ENCODE measurements around the gene PYY.
A peak's percentile ranks its signal among the peaks of the same experiment; 100 is the strongest.
"Not testable (repeated sequence)": the region's sequence is repeated elsewhere in the genome, so short reads cannot be mapped to it uniquely, and the experiment has no call there.

Gene PYY

DNA sequence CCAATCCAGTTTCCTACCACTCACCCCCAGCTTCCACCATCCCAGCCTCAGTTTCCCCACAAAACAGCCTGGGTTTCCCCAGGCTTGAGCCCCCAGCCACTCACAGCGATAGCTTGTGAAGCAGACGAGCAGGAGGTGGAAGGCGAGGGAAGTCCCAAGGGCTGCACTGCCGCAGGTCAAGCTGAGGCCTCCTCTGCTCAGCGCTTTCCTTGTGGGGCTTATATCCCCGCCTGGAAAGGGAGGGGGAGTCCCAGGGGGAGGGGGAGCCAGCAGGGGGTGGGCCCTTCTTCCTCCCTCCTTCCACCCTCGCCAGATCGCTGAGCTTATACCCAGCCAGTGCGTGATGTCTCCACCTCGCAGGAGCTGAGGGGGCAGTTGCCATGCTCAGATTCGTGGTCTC lies at the start of gene PYY:
TSS of gene PYY (minus strand) at position 195 of the 400 bp plus-strand sequence. CDS start 457 bp downstream, outside the sequence.
- no peak for DNase-seq

- no peak for DNase-seq
Measured at GRCh38 chr17:44002141-44002848, 48.6 kb upstream of the PYY start.

- no peak for DNase-seq
Measured at GRCh38 chr17:44001461-44001920, 47.8 kb upstream of the PYY start.

DNA sequence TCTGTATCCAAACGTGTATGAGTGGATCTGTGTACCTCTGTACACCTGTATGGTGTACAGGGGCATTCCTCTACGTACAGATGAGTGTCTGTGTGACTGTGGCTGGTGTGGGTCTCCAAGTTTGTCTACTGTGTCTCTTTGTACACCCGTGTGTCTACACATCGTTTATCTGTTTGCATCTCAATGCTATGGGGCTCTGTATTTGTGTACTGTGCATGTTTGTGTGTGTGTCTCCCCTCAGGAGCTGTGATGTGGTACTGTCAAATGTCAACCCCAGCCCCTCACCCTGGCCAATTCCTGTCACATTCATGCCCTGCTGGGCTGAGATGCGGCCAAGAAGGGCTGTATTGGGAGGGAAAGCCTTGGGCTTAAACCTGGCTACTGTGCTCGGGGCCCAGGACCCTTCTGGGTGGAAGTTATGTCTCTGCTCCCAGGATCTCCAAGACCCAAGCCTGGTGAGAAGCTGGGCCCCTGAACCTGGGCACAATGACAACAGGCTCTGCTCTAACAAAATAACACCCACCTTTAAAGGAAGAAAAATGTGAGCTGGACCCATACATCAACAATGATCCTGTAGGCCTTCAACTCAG lies 47.2 kb upstream of the PYY start:
- DNase-seq, result no peak

DNA sequence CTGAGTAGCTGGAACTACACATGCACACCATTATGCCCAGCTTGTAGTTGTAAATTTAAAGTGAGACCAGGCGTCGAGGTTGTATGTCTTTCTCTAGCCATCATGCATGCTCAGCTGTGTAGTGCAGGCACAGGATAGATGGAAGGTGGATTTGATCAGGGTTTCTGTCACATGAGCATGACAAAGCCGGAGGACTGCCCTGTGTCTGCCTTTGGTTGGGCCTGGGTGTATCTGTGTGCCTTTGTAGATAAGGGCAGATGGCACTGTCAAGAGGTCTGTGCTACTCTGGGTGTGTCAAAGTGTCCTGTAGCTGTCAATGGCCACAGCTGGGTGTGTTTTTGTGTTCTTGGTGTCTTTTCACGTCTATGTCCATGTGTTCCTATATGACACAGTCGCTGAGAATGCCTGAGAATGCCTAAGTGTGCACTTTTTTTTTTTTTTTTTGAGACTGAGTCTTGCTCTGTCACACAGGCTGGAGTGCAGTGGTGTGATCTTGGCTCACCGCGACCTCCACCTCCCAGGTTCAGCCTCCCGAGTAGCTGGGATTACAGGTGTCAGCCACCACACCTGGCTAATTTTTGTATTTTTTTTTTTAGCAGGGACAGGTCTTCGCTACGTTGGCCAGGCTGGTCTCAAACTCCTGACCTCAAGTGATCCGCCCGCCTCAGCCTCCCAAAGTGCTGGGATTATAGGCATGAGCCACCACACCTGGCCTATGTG lies 46.6 kb upstream of the PYY start:
- DNase-seq, result no peak

DNA sequence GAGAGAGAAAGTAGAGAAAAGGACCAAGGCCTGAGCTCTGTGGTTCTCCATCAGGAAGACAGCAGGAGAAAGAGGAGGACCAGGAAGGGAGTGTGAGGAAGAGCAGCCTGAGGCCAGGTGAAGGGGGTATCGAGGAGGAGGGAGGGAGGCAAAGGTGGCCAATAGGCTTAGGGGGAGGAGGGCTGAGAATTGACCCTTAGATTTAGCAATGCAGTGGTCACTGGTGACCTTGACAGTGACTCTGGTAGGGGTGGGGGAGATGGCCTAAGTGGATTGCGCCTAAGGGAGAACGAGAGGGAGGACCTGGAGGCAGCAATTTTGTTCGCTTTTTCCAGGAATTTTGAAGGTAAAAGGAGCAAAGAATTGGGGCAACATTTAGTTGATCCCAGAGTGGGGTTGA lies 45.3 kb upstream of the PYY start:
- no peak for DNase-seq

GRCh38 chr17:43998552-43998951 lies 44.8 kb upstream of the PYY start:
- DNase-seq, result no peak

- DNase-seq, result not testable (repeated sequence)
Measured at GRCh38 chr17:43997180-43997579, 43.4 kb upstream of the PYY start.

- no peak for DNase-seq
Measured at GRCh38 chr17:43995150-43995471, 41.4 kb upstream of the PYY start.

DNA sequence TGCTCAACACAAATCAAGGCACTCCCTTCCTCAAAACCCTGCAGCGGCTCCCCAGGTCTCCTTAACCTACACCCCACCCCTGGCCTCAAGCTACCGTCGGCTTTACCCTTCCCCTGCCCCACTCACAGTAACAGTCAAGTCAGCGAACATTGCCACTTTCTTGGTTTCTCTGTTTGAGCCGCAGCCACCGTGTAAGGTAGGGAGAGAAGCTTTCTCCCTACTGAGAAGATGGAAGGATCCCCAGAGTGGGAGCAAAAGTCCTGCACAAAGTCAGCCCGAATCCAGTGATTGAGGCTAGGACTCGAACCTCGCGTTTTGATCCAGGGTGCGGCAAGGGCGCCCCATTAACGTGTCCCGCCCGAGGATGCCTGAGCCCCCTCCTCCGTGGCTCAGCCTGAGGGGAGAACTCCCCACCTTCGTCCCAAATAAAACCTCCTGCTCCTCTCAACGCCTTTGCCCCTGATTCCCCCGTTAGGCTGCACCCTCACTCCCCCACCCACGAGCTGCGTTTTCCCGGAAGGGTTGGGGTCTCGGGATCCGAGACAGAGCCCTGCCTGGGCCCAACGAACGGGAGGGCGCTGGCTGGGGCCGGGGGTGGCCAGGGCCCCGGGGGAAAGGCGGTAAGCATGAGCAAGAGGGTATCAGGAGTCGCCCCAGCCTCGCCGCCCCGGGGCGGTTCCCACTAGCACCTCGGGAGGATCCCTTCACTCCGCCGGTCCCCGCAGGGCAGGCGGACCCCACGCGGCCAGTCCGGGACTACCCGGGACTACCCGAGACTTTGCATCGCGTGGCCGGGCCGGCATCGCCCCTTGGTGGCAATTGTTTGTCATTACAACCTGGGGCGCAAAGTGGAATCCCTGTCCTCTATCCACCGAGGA lies 40.8 kb upstream of the PYY start:
- peak; percentile 71 for DNase-seq

- no peak for DNase-seq
Measured at GRCh38 chr17:43992641-43993040, 38.9 kb upstream of the PYY start.

DNA sequence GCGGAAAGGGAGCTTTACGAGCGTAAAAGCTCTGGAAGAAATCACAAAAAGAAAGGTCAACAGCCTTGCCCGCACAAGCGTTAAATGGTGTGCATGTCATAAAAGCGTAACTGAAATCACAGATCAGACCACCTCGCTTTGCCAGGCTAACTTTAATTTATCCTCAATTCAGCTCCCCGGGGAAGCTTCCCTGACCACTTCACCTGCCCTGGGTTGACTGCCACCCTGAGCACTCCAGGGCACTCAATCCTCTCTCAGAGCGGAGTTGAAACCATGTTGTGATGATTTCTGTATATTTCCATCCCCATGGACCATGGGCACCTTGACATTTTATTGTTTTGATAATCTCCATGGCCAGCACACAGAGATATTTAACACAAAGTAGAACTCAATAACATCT lies 34.6 kb upstream of the PYY start:
- DNase-seq, result no peak

GRCh38 chr17:43987131-43988021 lies 33.6 kb upstream of the PYY start:
- no peak for DNase-seq

DNA sequence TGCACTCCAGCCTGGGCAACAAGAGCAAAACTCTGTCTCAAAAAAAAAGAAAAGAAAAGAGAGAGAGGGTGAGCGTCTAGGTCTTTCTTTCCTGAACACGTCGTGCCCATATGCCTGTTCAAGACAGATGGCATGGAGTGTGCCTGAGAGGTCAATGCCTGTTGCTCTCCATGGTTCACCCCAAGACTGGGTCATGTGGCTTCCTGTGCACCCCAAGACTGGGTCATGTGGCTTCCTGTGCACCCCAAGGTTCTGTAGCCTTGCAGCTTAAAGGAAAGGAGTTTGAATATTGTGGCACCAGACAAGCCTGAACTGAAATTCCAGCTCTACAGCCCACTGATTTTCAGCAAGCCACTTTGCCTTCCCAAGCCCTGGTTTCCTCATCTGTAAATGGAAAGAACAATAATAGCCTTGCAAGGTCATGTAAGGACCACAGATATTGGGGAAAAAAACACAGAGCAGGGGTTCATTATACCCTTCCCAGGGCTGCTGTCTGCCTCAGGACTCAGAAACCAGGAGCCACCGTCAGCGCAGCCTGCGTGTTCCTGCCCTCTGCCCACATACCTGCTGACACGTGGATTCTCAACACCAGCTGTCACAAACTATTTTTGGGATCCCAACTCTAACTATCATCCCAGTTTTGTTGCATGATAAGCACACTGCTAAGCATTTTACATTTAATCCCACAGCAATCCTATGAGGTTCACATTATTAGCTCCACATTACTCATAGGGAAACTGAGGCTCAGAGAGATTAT lies 32.7 kb upstream of the PYY start:
- DNase-seq, result no peak

DNA sequence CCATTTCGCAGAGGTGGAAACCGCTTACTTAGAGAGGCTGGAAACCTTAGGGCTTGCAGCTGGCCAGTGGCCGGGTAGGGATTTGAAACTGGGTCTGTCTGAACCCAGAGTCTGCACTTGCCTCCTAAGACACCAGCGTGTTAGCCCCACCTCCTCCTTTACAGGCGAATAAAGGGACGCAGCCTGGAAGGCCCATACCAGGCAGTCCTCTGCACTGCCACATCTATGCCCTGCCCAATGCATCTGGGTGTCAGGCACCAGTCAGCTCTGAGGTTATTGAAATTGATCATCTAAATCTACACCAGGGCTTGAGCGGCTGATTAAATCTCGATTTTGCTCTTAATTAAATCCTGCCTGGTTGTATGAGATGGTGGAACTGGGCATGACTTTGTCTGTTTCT lies 30.8 kb upstream of the PYY start:
- no peak for DNase-seq

DNA sequence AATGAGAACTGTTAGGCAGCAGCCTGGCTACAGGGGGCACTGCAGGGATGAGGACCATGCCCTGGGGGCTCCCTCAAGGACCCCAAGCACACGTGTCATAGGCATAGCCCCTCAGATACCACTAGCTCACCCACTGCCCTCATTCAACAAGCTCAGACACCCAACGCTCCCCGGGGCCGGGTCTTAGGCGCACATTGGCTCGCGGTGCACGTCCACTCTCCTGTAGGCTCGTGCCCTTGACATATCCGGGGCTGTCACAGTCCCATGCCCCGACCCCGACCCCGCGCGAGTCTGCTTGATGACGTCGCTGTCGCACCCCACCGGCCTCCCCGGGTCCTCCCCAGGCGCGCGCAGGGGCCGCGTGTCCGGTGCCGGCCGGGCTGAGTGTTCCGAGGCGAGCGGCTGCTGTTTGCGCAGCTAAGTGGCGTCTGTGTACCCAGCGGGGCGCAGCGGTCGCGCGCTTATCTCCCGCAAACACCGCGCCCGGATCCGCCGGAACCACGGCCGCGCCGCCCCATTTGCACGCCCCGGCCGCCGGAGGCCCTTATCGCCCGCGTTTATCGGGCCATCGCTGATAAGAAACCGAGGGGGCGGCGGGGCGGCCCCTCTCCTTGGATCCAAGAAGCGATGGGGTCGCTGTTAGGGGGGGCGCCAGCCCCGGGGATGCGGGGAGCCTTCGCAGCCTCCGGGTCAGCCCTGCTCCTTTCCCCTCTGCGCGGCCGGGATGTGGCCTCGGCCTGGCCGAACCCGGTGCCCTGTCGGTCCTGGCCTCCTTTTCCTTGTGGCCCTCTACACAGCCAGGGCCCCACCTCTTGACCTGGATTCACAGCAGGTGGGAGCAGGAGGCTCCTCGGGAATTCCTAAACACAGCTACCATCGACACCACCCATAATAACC lies 30.0 kb upstream of the PYY start:
- no peak for DNase-seq

- no peak for DNase-seq
Measured at GRCh38 chr17:43983196-43983514, 29.4 kb upstream of the PYY start.

GRCh38 chr17:43982171-43982570 lies 28.4 kb upstream of the PYY start:
- DNase-seq, result no peak

DNA sequence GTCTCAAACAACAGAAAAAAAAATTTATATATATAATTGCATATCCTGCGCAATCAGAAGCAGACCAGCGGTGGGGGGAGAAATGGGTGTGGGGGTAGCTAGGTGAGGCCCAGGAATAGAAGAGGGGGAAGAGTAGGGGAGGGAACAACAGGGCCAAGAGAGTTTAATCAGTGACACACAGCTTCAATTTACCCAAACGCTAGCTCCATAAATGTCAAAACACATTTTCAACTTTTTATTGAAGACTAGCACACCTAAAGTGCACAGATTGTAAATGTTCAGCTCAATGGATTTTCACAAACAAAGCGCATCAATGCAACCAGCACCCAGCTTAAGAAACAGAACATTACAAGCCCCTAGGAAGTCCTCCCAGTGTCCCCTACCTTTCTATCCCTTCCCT lies 25.9 kb upstream of the PYY start:
- no peak for DNase-seq

- no peak for DNase-seq
Measured at GRCh38 chr17:43979011-43979410, 25.3 kb upstream of the PYY start.

GRCh38 chr17:43978078-43978477 lies 24.3 kb upstream of the PYY start:
- no peak for DNase-seq

Data from CD4-positive, alpha-beta T cell treated with Interleukin-10 for 1 hour (primary cell).